DMS53 treated with DMSO at 0.1 percent for 48 hours (cell line): ENCODE data around the gene SAMSN1.
"Not testable (repeated sequence)": the region's sequence is repeated elsewhere in the genome, so short reads cannot be mapped to it uniquely, and the experiment has no call there.

ENCODE experiments used
- DNase-seq: peaks from one replicate; lab custom pipeline; 2025; ENCODE audit not compliant: unreplicated experiment; lab: John Stamatoyannopoulos, UW

SAMSN1 gene

GRCh38 chr21:14567331-14568279, 21.5 kb upstream of the SAMSN1 start:
- no peak for DNase-seq

GRCh38 chr21:14566894-14567293, 20.8 kb upstream of the SAMSN1 start:
- no peak for DNase-seq

GRCh38 chr21:14562959-14563358, 16.8 kb upstream of the SAMSN1 start:
- no peak for DNase-seq

- DNase-seq, result no peak
Measured at GRCh38 chr21:14560555-14560954, 14.4 kb upstream of the SAMSN1 start.

DNA sequence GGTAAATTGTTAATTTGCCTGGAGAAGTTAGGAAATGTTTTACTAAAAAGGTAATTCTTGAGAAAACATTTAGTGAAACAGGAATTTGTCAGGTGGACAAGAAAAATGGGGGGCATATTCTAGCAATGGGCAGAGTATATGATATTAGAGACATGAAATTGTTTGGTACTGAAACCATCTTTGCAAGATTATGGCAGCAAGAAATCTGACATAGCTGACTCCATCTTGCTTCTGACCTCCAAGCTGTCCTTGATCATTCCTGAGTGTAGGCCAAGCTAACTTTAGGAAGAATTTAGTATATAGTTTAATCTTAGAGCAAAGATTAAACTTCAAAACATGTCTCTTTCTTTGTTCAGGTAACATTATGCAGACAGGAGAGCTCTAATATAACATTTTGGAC, 14.0 kb upstream of the SAMSN1 start:
- no peak for DNase-seq

GRCh38 chr21:14559102-14559501, 13.0 kb upstream of the SAMSN1 start:
- DNase-seq, result no peak

DNA sequence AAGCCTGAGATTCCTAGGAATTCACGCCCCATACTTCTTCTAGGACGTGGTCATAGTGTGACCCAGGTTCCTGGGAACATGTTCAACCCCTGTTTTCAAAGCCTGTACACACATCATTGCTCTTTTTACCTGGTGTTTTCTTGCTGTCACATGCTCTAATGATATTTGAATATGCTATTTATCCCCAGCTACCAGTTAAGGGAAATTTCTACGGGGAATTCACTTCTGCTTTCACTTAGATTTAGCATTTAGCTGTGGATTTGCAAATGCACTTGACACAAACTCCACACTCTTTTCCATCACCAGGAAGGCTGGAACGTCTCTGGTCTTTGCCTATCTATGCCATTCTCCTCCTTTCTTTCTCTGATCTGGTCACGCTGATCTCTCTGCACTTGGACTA, 11.3 kb upstream of the SAMSN1 start:
- no peak for DNase-seq

DNA sequence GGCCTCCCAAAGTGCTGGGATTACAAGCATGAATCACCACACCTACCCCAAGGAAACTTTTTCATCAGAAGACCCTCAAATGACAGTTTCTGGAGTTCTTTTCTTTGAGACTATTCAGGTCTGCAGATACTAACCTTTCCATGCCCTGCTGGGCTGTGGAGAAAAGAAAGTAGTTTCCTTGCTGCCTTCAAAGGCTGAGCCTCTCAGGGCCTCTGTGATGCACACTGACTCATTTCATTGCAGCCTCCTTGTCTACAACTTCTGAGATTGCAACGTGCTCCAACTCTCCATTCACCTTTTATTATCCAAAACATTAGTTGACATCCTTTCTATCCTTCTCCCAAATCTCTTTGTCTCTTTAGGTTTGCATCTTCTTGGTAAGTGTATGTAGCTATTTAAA, 8.8 kb upstream of the SAMSN1 start:
- no peak for DNase-seq

- DNase-seq, result no peak
Measured at GRCh38 chr21:14553422-14553821, 7.3 kb upstream of the SAMSN1 start.

- no peak for DNase-seq
Measured at GRCh38 chr21:14551741-14552140, 5.6 kb upstream of the SAMSN1 start.

DNA sequence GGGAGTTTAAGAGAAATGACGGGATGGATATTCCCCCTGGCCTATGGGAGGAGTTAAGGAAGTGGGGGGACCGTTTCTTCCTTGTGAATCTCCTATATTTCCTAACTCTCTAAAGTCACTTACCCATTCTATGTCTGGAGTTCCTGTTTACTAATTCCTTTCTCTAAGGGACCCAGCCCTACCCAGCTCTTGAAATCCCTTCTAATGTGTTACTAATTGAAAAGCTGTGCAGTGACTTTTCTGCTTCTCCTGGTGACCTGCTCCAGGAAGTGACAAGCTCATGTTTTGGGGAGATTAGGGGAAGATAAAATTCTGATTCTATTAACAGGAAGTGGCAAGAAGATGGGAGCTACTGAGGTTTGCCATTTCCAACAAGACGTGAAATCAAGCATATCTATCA, 4.0 kb upstream of the SAMSN1 start:
- DNase-seq, result no peak

GRCh38 chr21:14548779-14549178, 2.7 kb upstream of the SAMSN1 start:
- DNase-seq, result no peak

- DNase-seq, result no peak
Measured at GRCh38 chr21:14547834-14548513, 1.9 kb upstream of the SAMSN1 start.

DNA sequence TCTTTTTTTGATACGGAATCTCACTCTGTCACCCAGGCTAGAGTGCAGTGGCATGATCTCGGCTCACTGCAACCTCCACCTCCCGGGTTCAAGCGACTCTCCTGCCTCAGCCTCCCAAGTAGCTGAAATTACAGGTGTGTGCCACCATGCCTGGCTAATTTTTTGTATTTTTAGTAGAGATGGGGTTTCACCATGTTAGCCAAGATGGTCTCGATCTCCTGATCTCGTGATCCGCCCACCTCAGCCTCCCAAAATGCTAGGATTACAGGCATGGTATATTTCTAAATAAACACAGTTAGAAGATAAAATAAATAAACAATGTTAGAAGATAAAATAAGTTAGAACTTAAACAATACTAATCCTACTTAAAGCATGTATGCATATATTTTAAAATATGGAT, 604 bp upstream of the SAMSN1 start:
- not testable (repeated sequence) for DNase-seq

- DNase-seq, result no peak
Measured at GRCh38 chr21:14543983-14544382, 2.1 kb downstream of the SAMSN1 start.

GRCh38 chr21:14542638-14543037, 3.5 kb downstream of the SAMSN1 start:
- no peak for DNase-seq

DNA sequence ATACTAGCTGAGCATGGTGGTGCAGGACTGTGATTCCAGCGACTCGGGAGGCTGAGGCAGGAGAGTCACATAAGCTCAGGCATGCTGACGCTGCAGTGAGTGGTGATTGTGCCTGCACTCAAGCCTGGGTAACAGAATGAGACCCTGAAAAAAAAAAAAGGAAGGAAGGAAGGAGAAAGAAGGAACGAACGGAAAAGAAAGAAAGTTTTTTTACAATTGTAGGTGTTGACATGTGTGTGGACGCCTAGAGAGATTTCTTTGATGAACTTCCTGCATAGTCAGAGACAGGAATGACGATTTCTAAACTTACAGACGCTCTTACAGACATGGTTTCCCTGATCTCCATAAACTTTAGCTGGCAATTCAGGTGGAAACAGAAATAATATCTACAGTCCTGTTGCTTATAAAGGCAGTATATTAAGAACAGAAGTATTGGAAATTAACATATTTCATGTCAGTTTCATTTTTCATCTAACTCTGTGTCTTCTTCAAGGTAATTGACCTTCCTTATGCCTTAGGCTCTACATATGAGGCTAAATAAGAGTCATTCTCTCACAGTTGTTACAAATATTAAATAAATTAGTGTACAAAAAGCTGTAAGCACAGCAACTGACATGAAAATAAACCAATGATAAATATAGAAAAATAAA, 4.1 kb downstream of the SAMSN1 start:
- DNase-seq, result no peak

DNA sequence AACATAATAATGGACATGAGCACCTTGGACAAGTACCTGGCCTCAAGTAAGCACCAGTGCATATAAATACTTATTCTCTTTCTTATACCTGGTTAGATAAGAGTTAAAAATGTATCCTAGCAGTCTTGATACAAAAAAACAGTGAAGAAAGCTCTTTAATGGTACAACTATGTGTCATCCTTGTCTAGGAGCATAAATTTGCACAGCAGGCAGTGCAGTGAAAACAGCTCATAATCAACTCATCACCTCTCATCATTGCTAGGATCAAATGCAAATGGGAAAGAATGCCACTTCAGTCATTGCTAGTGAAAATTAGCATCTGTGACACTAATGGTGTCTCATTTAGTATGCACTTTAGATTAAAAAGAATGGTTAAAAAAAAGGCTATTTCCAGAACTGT, 7.6 kb downstream of the SAMSN1 start:
- no peak for DNase-seq

DNA sequence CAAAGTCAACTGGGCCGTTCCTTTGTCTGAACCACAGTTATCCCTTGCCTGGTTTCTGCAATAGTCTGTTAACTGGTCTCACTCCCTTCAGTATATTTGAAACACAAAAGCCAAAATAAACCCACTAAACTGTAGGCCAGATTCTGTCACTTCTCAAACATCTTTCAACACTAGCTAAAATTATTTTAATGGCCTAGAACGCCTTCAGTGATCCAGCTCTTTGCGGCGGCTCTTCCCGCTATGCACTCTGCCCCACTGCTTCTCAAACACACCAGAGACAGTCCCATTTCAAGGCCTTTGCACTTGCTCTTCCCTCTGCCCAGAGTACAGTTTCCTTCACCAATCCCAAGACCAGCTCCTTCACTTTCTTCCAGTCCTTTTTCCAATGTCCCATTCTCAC, 9.2 kb downstream of the SAMSN1 start:
- DNase-seq, result no peak

GRCh38 chr21:14535702-14536101, 10.4 kb downstream of the SAMSN1 start:
- DNase-seq, result no peak

DNA sequence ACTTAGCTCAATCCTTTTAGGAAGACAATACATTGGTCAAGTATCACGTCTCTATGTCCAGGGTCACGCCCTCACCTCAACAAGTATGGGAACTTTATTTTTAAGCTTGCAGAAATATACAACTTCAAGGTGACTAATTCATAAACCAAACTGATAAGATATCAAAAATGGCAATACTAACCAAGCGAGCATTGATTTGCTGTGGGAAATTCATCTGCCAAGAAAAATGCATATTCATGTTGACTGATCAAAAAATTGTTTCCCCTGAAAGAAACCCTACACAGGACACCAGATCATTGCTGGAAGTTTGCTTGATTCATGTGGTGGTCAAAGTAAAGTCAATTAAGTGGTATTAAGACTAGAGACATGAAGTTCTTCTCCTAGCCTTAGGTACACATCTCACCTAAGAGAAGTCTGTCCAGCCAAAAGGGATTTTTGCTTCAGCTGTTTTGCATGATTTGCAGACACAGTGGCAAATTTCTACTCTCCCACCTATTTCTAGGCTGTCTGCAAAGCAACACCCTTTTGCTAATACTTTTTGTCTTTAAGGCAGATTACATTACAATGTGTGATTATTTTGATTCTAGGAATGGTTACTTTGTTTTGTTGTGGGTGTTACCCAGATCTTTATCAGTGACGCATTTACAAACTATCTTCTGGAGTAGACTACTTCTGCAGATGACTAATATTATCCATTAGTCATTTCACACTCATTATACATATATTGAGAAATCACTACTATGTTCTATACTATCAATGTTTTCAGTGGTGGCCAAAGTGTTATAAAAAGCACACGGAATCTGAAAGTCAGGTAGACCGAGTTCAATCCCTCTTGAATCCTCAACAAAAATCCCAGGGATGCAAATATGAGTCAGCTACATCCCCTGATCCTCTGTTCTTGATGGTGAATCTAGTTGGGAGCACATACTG, 12.4 kb downstream of the SAMSN1 start:
- no peak for DNase-seq
